HL-60 (cell line): ENCODE data around the gene KRTAP29-1.
A peak's percentile ranks its signal among the peaks of the same experiment; 100 is the strongest.

Experiments used
- DNase-seq, 2 experiments: peaks; one replicate each; pipeline ENCODE4 v3.0.0-alpha.2; 2010 to 2020; ENCODE audit warnings: low read depth in 1 of 2, low spot score in 1 of 2
- H3K27ac ChIP-seq: fragments of 250-450 bp; sonication (Bioruptor Pico); replicated peaks from 2 replicates; pipeline ENCODE4 v1.5.1; 2020; ENCODE audit warnings: mild to moderate bottlenecking, moderate library complexity
- H3K27me3 ChIP-seq: fragments of 250-450 bp; sonication (Bioruptor Pico); 2 replicates; pipeline ENCODE4 v1.5.1; 2021; ENCODE audit warnings: mild to moderate bottlenecking, moderate library complexity; ENCODE audit not compliant: insufficient read depth, poor library complexity, severe bottlenecking
- H3K4me3 ChIP-seq: replicated peaks from 2 replicates; pipeline ENCODE4 v1.5.1; 2011; ENCODE audit warnings: mild to moderate bottlenecking, control low read depth, low read length; ENCODE audit not compliant: insufficient read depth
- GABPA ChIP-seq: IDR thresholded peaks from 2 replicates; pipeline ENCODE4 v1.6.1; 2012; ENCODE audit warnings: low read depth
- POLR2AphosphoS5 ChIP-seq: IDR thresholded peaks from 2 replicates; pipeline ENCODE4 v1.6.1; 2012; ENCODE audit warnings: low read depth
- SPI1 ChIP-seq: IDR thresholded peaks from 2 replicates; pipeline ENCODE4 v1.6.1; 2012; ENCODE audit warnings: low read depth, mild to moderate bottlenecking, borderline replicate concordance
- TF ChIP-seq, protein P1 (sequence below): IDR thresholded peaks from 2 replicates; pipeline ENCODE4 v1.6.1; 2012; ENCODE audit warnings: low read depth; ENCODE audit not compliant: insufficient replicate concordance
- TF ChIP-seq, protein P2 (sequence below): IDR thresholded peaks from one replicate; pipeline ENCODE4 v1.5.1; 2011; ENCODE audit warnings: low read length, control low read depth, inconsistent platforms; ENCODE audit not compliant: insufficient read depth

Gene KRTAP29-1

DNA sequence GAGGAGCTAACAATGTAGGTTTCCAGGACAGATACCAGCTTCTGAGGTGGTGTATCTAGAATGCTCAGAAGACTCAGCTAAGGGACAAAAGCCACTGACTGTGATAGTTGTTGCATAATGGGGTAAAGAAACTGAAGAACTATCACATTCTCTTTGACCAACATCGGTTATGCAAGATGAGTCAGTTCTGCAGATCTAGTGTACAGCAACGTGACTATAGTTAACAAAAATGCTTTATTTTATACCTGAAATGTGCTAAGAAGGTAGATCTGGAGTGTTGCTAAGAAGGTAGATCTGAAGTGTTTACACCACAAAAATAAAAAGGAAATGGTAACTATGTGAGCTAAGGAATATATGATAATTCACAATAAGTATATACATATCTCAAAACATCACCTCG, 34.9 kb downstream of the KRTAP29-1 start:
- no peak overlapping the region for H3K27ac ChIP-seq
- no peak overlapping the region for H3K4me3 ChIP-seq
- TF ChIP-seq, protein P1, sequence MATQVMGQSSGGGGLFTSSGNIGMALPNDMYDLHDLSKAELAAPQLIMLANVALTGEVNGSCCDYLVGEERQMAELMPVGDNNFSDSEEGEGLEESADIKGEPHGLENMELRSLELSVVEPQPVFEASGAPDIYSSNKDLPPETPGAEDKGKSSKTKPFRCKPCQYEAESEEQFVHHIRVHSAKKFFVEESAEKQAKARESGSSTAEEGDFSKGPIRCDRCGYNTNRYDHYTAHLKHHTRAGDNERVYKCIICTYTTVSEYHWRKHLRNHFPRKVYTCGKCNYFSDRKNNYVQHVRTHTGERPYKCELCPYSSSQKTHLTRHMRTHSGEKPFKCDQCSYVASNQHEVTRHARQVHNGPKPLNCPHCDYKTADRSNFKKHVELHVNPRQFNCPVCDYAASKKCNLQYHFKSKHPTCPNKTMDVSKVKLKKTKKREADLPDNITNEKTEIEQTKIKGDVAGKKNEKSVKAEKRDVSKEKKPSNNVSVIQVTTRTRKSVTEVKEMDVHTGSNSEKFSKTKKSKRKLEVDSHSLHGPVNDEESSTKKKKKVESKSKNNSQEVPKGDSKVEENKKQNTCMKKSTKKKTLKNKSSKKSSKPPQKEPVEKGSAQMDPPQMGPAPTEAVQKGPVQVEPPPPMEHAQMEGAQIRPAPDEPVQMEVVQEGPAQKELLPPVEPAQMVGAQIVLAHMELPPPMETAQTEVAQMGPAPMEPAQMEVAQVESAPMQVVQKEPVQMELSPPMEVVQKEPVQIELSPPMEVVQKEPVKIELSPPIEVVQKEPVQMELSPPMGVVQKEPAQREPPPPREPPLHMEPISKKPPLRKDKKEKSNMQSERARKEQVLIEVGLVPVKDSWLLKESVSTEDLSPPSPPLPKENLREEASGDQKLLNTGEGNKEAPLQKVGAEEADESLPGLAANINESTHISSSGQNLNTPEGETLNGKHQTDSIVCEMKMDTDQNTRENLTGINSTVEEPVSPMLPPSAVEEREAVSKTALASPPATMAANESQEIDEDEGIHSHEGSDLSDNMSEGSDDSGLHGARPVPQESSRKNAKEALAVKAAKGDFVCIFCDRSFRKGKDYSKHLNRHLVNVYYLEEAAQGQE, result no peak
- TF ChIP-seq, protein P2, sequence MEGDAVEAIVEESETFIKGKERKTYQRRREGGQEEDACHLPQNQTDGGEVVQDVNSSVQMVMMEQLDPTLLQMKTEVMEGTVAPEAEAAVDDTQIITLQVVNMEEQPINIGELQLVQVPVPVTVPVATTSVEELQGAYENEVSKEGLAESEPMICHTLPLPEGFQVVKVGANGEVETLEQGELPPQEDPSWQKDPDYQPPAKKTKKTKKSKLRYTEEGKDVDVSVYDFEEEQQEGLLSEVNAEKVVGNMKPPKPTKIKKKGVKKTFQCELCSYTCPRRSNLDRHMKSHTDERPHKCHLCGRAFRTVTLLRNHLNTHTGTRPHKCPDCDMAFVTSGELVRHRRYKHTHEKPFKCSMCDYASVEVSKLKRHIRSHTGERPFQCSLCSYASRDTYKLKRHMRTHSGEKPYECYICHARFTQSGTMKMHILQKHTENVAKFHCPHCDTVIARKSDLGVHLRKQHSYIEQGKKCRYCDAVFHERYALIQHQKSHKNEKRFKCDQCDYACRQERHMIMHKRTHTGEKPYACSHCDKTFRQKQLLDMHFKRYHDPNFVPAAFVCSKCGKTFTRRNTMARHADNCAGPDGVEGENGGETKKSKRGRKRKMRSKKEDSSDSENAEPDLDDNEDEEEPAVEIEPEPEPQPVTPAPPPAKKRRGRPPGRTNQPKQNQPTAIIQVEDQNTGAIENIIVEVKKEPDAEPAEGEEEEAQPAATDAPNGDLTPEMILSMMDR, result no peak
- TF ChIP-seq SPI1, result no peak
- TF ChIP-seq POLR2AphosphoS5, result no peak
- no peak for TF ChIP-seq GABPA
- H3K27me3 ChIP-seq, result no peaks in the 10 kb centered on the region
- peak in 1 of 2 experiments; percentile 3 for DNase-seq

DNA sequence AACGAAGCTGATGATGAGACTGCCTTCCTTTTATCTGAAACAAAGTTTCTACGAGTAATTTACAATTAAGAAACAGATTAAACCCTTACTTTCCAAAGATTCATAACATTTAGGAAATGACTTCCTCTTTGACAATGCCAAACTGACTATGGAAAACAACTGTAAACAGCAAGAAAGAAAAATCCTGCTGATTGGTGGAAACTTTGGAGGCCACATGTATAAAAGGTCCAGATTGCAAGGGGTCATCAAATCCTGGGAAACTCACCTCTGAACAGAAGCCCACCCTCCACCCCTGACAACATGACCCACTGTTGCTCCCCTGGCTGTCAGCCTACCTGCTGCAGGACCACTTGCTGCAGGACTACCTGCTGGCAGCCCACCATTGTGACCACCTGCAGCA, 37.6 kb downstream of the KRTAP29-1 start, which contains the start of gene KRTAP9-6:
KRTAP9-6 (plus strand) TSS at position 301 of the 400 bp plus-strand sequence; CDS start at position 301, 0 bp downstream.
- Histone ChIP-seq H3K4me3 (no peak within 1 kb of the TSS), H3K27me3 (no peaks in the 10 kb centered on the region), H3K27ac (no peak within 1 kb of the TSS)
- no peak for TF ChIP-seq POLR2AphosphoS5
- no peak for TF ChIP-seq GABPA
- TF ChIP-seq, protein P2, result no peak
- TF ChIP-seq, protein P1, result no peak
- no peak for TF ChIP-seq SPI1
- DNase-seq, result no peak

DNA sequence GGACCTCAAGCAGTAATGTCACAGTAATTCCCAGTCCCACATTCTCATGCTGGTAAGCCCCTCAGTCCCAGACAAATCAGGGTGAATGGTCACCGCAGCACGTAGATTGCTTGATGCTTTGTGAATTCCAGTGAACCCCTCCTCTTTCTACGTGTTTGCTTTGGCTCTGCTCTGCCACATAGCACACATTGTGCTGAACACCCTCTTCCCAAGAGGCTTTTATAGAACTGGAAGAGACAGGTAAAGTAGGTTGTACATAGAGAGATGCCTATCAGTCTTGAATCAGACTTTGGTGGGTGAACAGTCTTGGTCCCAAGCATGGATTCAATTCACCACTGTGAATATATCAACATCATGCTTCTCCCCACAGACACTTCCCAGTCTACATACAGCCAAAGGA, 38.1 kb downstream of the KRTAP29-1 start:
- no peaks in the 10 kb centered on the region for H3K27me3 ChIP-seq
- TF ChIP-seq POLR2AphosphoS5, result no peak
- no peak for TF ChIP-seq SPI1
- TF ChIP-seq, protein P1, result no peak
- TF ChIP-seq, protein P2, result no peak
- TF ChIP-seq GABPA, result no peak
- H3K27ac ChIP-seq, result no peak overlapping the region
- H3K4me3 ChIP-seq, result no peak overlapping the region
- DNase-seq, result no peak
